ENCODE data around the gene ZNRD2.
A peak's percentile ranks its signal among the peaks of the same experiment; 100 is the strongest.
"Not testable (repeated sequence)": the region's sequence is repeated elsewhere in the genome, so short reads cannot be mapped to it uniquely, and the experiment has no call there.

ZNRD2 gene

GRCh38 chr11:65559951-65560537 lies 10.2 kb upstream of the ZNRD2 start:
- TF ChIP-seq CTCF (IDR thresholded peaks at IDR 0.05) (no peak), ZFX (IDR thresholded peaks at IDR 0.05; ENCODE audit: borderline replicate concordance) (no peak)
- H3K27ac ChIP-seq: peak overlapping the region; percentile 76

- TF ChIP-seq ZFX (IDR thresholded peaks at IDR 0.05; ENCODE audit: borderline replicate concordance): no peak
- no peak for TF ChIP-seq CTCF (IDR thresholded peaks at IDR 0.05)
- peak overlapping the region; percentile 76 for H3K27ac ChIP-seq
Observed at GRCh38 chr11:65560555-65561418, 9.5 kb upstream of the ZNRD2 start.

- no peak for TF ChIP-seq ZFX (IDR thresholded peaks at IDR 0.05; ENCODE audit: borderline replicate concordance)
- no peak for TF ChIP-seq CTCF (IDR thresholded peaks at IDR 0.05)
- H3K27ac ChIP-seq: no peak overlapping the region
Observed at GRCh38 chr11:65562020-65562419, 8.3 kb upstream of the ZNRD2 start.

- H3K27ac ChIP-seq: no peak overlapping the region
Observed at GRCh38 chr11:65562788-65563187, 7.5 kb upstream of the ZNRD2 start.

GRCh38 chr11:65563601-65564000 lies 6.7 kb upstream of the ZNRD2 start:
- no peak overlapping the region; the same call in 1 of the 2 replicates for H3K27ac ChIP-seq
- no peak for TF ChIP-seq ZFX (IDR thresholded peaks at IDR 0.05; ENCODE audit: borderline replicate concordance)
- TF ChIP-seq CTCF (IDR thresholded peaks at IDR 0.05): no peak

More at GRCh38 chr11:65562788-65563187, 7.5 kb upstream of the ZNRD2 start:
- TF ChIP-seq ZFX (IDR thresholded peaks at IDR 0.05; ENCODE audit: borderline replicate concordance) (no peak), CTCF (IDR thresholded peaks at IDR 0.05) (no peak)

- not testable (repeated sequence) for H3K27ac ChIP-seq
Observed at GRCh38 chr11:65564879-65565559, 5.3 kb upstream of the ZNRD2 start.

GRCh38 chr11:65565624-65566453 lies 4.4 kb upstream of the ZNRD2 start:
- TF ChIP-seq CTCF (IDR thresholded peaks at IDR 0.05) (no peak), ZFX (IDR thresholded peaks at IDR 0.05; ENCODE audit: borderline replicate concordance) (no peak)
- no peak overlapping the region for H3K27ac ChIP-seq
